ENCODE measurements around the gene EIF5AL1. TPM values are rescaled to one million over a fixed set of nuclear protein-coding genes. Genes with fewer than 3 reads are reported as not detected.
"Not testable (repeated sequence)": the region's sequence is repeated elsewhere in the genome, so short reads cannot be mapped to it uniquely, and the experiment has no call there.

The EIF5AL1 gene
- total RNA-seq, 1 experiment from 2014 or later: 0.24 TPM

- in situ Hi-C loops (cut with HindIII; ENCODE audit: low pct_unique_long_range_greater_than_20kb, low sequenced_read_pairs); DNase-seq (ENCODE audit: low read depth): not testable (repeated sequence)
These were observed 28.6 kb downstream of the EIF5AL1 start for GRCh38 chr10:79540930-79541329.

GRCh38 chr10:79542626-79543025 lies 30.3 kb downstream of the EIF5AL1 start:
- no peak for DNase-seq (ENCODE audit: low read depth)
- in situ Hi-C loops (cut with HindIII; ENCODE audit: low pct_unique_long_range_greater_than_20kb, low sequenced_read_pairs): no loop called here

- DNase-seq (ENCODE audit: low read depth); in situ Hi-C loops (cut with HindIII; ENCODE audit: low pct_unique_long_range_greater_than_20kb, low sequenced_read_pairs): not testable (repeated sequence)
These were observed 32.1 kb downstream of the EIF5AL1 start for GRCh38 chr10:79544408-79544807.

- DNase-seq (ENCODE audit: low read depth); in situ Hi-C loops (cut with HindIII; ENCODE audit: low pct_unique_long_range_greater_than_20kb, low sequenced_read_pairs): not testable (repeated sequence)
These were observed 32.8 kb downstream of the EIF5AL1 start for GRCh38 chr10:79544926-79545659.

GRCh38 chr10:79547128-79547527 lies 34.8 kb downstream of the EIF5AL1 start:
- in situ Hi-C loops (cut with HindIII; ENCODE audit: low pct_unique_long_range_greater_than_20kb, low sequenced_read_pairs); DNase-seq (ENCODE audit: low read depth): not testable (repeated sequence)

- in situ Hi-C loops (cut with HindIII; ENCODE audit: low pct_unique_long_range_greater_than_20kb, low sequenced_read_pairs): no loop called here
- DNase-seq (ENCODE audit: low read depth): no peak
These were observed 35.6 kb downstream of the EIF5AL1 start for GRCh38 chr10:79547973-79548372.

GRCh38 chr10:79552143-79552542 lies 39.8 kb downstream of the EIF5AL1 start:
- in situ Hi-C loops (cut with HindIII; ENCODE audit: low pct_unique_long_range_greater_than_20kb, low sequenced_read_pairs): no loop called here
- DNase-seq (ENCODE audit: low read depth): no peak

- in situ Hi-C loops (cut with HindIII; ENCODE audit: low pct_unique_long_range_greater_than_20kb, low sequenced_read_pairs): no loop called here
- DNase-seq (ENCODE audit: low read depth): no peak
These were observed 43.3 kb downstream of the EIF5AL1 start for GRCh38 chr10:79555354-79556309.

- DNase-seq (ENCODE audit: low read depth); in situ Hi-C loops (cut with HindIII; ENCODE audit: low pct_unique_long_range_greater_than_20kb, low sequenced_read_pairs): not testable (repeated sequence)
These were observed 44.6 kb downstream of the EIF5AL1 start for GRCh38 chr10:79556961-79557360.

- no peak for DNase-seq (ENCODE audit: low read depth)
- in situ Hi-C loops (cut with HindIII; ENCODE audit: low pct_unique_long_range_greater_than_20kb, low sequenced_read_pairs): no loop called here
These were observed 47.4 kb downstream of the EIF5AL1 start for GRCh38 chr10:79559726-79560125.

- DNase-seq (ENCODE audit: low read depth): no peak
- in situ Hi-C loops (cut with HindIII; ENCODE audit: low pct_unique_long_range_greater_than_20kb, low sequenced_read_pairs): no loop called here
These were observed 47.9 kb downstream of the EIF5AL1 start, which contains the start of gene SFTPA2 for GRCh38 chr10:79560160-79560709. Gene SFTPA2, minus strand, starts transcription at chr10:79560407. Its CDS starts 924 bp downstream, at chr10:79559483.

GRCh38 chr10:79561257-79561656 lies 48.9 kb downstream of the EIF5AL1 start:
- no peak for DNase-seq (ENCODE audit: low read depth)
- in situ Hi-C loops (cut with HindIII; ENCODE audit: low pct_unique_long_range_greater_than_20kb, low sequenced_read_pairs): no loop called here

GRCh38 chr10:79562135-79562756 lies 49.9 kb downstream of the EIF5AL1 start:
- in situ Hi-C loops (cut with HindIII; ENCODE audit: low pct_unique_long_range_greater_than_20kb, low sequenced_read_pairs): no loop called here

GRCh38 chr10:79563426-79563825 lies 51.1 kb downstream of the EIF5AL1 start:
- in situ Hi-C loops (cut with HindIII; ENCODE audit: low pct_unique_long_range_greater_than_20kb, low sequenced_read_pairs): no loop called here
- DNase-seq (ENCODE audit: low read depth): no peak

More at GRCh38 chr10:79562135-79562756, 49.9 kb downstream of the EIF5AL1 start:
- DNase-seq (ENCODE audit: low read depth): peak; percentile 25

Other genes with a start within 250 kb of the EIF5AL1 start
- gene PPIF, start 165.1 kb upstream of the EIF5AL1 start, total RNA-seq (2014; rRNA removed; shearing (Covaris generic); ENCODE audit: low replicate concordance): 85.8 and 124 TPM in 2 replicates
- gene ZCCHC24, start 66.9 kb upstream of the EIF5AL1 start, total RNA-seq (2014; rRNA removed; shearing (Covaris generic); ENCODE audit: low replicate concordance): 3.7 and 5.7 TPM in 2 replicates
- gene SFTPA2, start 47.9 kb downstream of the EIF5AL1 start, total RNA-seq (2014; rRNA removed; shearing (Covaris generic); ENCODE audit: low replicate concordance): not detected in 2 replicates
- not detected in 2 replicates for gene SFTPA1, start 98.4 kb downstream of the EIF5AL1 start, total RNA-seq (2014; rRNA removed; shearing (Covaris generic); ENCODE audit: low replicate concordance)
- gene NUTM2B, start 190.7 kb downstream of the EIF5AL1 start, total RNA-seq (2014; rRNA removed; shearing (Covaris generic); ENCODE audit: low replicate concordance): 0.35 and 1.5 TPM in 2 replicates